ENCODE data around the gene GIT2.

Gene GIT2

GRCh38 chr12:109968801-109969200 is 27.4 kb downstream of the GIT2 start:
- no peak for DNase-seq

- DNase-seq = no peak
Observed at GRCh38 chr12:109968032-109968420, 28.1 kb downstream of the GIT2 start.

- no peak for DNase-seq
Observed at GRCh38 chr12:109967383-109968031, 28.7 kb downstream of the GIT2 start.

- DNase-seq = no peak
Observed at GRCh38 chr12:109966546-109966945, 29.6 kb downstream of the GIT2 start.

GRCh38 chr12:109963743-109964429 is 32.3 kb downstream of the GIT2 start:
- DNase-seq = no peak

- no peak for DNase-seq
Observed at GRCh38 chr12:109963330-109963729, 32.8 kb downstream of the GIT2 start.

- no peak for DNase-seq
Observed at GRCh38 chr12:109962398-109962797, 33.8 kb downstream of the GIT2 start.

GRCh38 chr12:109961612-109962011 is 34.6 kb downstream of the GIT2 start:
- no peak for DNase-seq

GRCh38 chr12:109961201-109961600 is 35.0 kb downstream of the GIT2 start:
- no peak for DNase-seq

GRCh38 chr12:109959411-109960093 is 36.6 kb downstream of the GIT2 start:
- no peak for DNase-seq

- no peak for DNase-seq
Observed at GRCh38 chr12:109958374-109958773, 37.8 kb downstream of the GIT2 start.

- DNase-seq = no peak
Observed at GRCh38 chr12:109953656-109954055, 42.5 kb downstream of the GIT2 start.

- no peak for DNase-seq
Observed at GRCh38 chr12:109952873-109953272, 43.3 kb downstream of the GIT2 start.

- DNase-seq = no peak
Observed at GRCh38 chr12:109952160-109952858, 43.9 kb downstream of the GIT2 start.

- no peak for DNase-seq
Observed at GRCh38 chr12:109951751-109952150, 44.4 kb downstream of the GIT2 start.

- DNase-seq = no peak
Observed at GRCh38 chr12:109951136-109951535, 45.0 kb downstream of the GIT2 start.

- DNase-seq = no peak
Observed at GRCh38 chr12:109950625-109951024, 45.5 kb downstream of the GIT2 start.

- no peak for DNase-seq
Observed at GRCh38 chr12:109949089-109949488, 47.1 kb downstream of the GIT2 start.

GRCh38 chr12:109948368-109948767 is 47.8 kb downstream of the GIT2 start:
- DNase-seq = no peak

- DNase-seq = no peak
Observed at GRCh38 chr12:109947521-109947920, 48.6 kb downstream of the GIT2 start.

- DNase-seq = no peak
Observed at GRCh38 chr12:109946913-109947312, 49.3 kb downstream of the GIT2 start.

GRCh38 chr12:109946505-109946904 is 49.7 kb downstream of the GIT2 start:
- no peak for DNase-seq

- DNase-seq = peak in 1 of 2 experiments; percentile 8
Observed at GRCh38 chr12:109944561-109945359, 51.4 kb downstream of the GIT2 start.
